IPS DF 4.7 (cell line): Measurements from ENCODE around the gene MADD.
"Not testable (repeated sequence)": the region's sequence is repeated elsewhere in the genome, so short reads cannot be mapped to it uniquely, and the experiment has no call there.

Experiments
- DNase-seq: peaks from one replicate; pipeline ENCODE4 v3.0.0-alpha.2; 2013; ENCODE audit warnings: low spot score; ENCODE audit errors: extremely low read depth

The MADD gene

DNA sequence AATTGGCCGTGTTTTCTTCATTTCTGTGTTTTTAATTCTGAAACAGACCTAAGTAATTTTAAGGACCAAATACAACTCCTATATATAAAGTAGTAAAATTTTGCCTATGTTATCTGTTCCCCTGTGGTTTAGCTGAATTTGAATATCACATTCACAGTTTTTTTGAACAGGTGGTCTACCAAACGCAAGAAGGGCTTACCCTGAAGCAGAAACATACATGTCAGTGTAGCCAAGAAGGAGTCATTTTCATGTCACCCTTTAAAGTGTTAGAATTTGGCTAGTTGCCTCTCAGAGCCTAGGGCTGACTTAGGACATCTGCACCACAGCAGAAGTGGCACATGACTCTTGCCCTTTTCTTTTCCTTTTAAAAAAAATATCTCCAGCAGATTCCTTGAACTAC is 48.2 kb downstream of the MADD start:
- no peak for DNase-seq

DNA sequence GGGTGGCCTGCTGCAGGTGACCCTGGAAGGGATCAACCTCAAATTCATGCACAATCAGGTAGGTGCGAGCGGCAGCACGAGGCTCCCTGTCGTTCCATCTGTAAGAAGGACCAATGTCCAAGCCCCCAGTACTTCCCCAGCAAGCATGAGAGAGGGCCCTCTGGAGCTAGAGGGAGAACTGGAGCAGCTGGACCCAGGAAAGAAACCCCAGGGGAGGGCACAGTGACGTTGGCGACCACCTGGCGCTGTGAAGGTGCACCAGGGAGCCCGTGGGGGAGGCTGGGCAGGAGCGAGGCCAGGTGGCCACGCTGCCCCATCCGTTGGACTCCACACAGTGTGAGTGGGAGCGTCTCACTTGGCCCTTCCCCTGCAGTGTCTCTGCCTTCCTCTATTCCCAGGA is 54.6 kb downstream of the MADD start:
- no peak for DNase-seq

DNA sequence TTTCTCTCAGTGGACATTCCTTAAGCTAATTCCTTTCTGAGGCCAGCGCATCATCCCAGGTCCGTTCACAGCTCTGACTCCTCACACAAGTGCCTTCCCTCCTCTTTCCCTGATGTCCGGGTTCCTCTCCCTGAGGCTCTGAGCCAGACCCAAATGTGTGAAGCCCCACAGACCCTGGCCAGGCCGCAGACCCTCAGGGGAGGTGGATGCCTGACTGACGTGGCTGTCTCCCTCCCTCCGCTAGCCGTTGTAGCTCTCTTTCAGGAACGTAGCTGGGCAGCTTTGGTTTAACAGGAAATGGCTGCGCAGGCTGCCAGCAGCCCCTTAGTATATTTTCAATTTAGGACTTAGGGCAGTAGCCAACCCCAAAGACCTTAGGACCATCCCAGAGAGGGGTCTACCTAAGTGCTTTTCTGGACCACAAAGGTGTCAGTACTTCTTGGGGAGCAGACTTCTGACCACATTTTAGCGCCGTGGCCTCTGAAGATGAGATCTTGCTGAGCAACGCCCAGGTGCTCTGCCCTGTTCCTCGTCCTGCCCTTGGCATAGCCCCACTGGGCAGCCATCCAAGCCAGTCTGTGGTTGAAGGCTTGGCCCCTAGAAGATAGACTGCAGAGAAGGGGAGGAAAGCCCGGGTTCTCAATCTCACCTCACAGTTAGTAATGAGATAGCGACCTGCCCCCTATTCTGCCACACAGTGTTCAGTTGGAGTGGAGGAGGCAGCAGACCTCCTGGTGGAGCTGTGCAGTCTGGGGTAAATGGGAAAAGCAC is 55.5 kb downstream of the MADD start:
- no peak for DNase-seq

DNA sequence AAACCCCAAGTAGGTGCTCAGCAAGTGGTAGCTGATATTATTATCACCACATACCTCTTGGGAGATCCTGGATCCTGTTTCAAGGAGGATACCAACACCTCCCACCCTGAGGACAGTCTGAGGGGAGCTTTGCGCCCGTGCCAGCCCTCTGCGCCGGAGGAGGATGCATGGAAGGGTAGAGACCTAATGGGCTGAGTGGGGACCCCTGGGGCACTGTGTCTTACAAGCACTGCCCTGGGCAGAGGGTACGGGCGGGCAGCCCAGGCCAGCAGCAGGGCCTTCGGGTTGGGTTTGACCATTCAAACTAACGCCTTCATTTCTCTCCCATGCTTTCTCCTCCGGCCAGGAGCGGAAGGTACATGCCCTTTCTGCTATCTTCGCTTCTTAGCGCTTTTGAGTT is 56.3 kb downstream of the MADD start:
- no peak for DNase-seq

DNA sequence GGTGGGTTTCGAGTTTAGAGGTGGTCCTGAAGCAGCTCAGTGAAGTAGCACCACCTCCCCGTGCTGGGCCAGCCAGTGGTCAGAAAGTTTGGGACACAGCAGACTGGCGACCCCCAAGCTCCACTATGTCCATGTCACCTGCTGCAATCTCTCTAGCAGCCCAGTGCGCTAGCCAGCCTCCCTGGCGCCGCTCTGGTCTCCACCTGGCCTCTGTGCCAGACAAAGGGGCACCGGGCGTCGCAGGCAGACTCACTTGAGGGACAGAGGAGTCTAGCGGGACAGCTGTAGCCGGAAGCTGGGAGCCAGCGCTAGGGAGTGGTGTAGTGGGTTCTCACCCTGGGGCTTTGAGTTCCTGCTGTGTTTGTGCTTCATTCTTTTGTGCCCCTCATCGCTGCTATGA is 57.1 kb downstream of the MADD start:
- DNase-seq: no peak

DNA sequence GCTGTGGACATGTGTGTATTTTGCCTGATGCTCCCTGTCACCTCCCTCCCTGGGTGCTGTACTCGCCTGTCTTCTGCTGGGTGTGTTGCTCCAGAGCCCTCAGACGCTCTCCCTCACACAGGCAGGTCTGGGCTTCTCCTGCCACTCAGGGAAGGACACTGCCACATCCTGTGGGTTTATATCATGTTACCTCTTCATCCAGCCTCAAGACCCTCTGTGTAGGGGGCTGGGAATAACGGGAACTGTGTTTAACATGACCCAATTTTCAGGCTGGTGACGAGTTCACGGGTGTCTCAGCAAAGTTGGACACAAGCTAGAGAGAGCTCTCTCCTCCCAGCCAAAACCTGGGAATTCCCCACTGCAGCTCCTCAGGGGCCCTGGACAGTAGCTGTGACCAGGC is 58.0 kb downstream of the MADD start:
- no peak for DNase-seq

DNA sequence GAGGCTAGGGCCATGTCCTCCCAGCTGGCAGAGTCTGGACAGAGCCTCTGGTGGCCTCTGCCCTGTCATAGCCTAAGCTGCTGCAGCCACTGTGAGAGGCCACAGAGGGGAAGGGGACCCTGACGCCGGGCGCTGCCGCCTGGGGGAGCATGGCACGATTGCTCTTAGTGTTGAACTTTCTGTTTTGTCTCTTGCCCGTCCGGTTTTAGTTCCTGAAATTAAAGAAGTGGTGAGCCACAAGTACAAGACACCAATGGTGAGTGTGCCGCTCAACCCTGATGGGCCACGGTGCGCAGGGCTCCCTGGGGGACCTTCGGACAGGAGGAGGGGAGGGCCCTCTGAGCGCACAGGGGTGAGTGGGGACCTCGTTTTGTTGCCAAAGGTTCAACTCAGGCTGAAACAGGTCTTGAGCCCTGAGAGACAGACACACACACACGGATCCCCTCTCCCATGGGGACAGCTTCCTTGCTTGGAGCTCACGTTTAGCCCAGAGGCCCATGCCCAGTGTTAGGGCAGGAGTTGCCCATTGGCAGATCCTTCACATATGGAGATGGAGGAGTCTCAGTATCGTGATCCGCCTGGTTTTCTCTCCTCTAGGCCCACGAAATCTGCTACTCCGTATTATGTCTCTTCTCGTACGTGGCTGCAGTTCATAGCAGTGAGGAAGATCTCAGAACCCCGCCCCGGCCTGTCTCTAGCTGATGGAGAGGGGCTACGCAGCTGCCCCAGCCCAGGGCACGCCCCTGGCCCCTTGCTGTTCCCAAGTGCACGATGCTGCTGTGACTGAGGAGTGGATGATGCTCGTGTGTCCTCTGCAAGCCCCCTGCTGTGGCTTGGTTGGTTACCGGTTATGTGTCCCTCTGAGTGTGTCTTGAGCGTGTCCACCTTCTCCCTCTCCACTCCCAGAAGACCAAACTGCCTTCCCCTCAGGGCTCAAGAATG is 58.8 kb downstream of the MADD start:
- no peak for DNase-seq

DNA sequence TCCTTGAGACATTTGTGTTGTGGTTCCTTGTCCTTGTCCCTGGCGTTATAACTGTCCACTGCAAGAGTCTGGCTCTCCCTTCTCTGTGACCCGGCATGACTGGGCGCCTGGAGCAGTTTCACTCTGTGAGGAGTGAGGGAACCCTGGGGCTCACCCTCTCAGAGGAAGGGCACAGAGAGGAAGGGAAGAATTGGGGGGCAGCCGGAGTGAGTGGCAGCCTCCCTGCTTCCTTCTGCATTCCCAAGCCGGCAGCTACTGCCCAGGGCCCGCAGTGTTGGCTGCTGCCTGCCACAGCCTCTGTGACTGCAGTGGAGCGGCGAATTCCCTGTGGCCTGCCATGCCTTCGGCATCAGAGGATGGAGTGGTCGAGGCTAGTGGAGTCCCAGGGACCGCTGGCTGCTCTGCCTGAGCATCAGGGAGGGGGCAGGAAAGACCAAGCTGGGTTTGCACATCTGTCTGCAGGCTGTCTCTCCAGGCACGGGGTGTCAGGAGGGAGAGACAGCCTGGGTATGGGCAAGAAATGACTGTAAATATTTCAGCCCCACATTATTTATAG is 59.6 kb downstream of the MADD start:
- no peak for DNase-seq

DNA sequence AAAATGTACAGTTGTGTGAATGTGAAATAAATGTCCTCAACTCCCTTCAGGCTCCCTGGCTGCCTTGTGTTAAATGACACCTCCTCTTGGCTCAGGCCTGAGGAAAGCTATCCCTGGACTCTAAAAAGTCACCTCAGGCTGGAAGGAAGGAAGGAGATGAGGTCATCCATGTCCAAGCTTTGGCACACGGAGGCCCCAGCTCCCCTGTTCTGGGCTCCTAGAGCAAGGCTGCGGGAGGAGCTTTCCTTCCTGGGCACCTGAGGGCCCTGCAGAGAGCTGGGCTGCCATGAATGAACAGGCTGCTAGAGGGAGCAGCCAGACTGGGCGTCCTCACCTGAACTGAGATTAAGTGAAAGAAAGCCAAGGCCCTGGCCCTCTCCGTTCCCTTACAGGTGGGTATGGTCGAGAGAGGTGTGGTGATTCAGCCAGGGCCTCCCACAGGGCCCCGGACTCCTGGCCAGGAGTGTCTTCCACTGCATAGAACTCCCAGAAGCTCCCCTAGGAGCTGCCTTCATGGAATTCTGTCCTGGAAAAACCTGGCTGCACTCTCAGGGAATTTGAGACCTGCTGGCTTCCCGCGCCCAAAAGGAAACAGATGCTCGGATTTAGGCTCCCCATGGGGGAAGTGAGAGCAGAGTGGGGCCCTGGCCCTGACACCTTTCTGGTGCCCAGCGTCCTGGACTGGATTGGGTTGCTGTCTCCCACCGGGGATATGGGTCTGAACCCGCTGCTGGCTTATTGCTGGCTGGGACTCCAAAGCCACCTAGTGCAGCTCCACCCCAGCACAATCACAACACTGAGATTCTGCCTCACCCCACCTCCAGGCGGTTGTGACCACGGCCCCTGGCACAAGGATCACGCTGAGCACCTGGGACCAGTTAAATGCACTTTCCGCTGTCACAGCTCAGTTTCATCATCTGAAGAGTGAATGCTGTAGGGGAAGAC is 60.3 kb downstream of the MADD start:
- no peak for DNase-seq

DNA sequence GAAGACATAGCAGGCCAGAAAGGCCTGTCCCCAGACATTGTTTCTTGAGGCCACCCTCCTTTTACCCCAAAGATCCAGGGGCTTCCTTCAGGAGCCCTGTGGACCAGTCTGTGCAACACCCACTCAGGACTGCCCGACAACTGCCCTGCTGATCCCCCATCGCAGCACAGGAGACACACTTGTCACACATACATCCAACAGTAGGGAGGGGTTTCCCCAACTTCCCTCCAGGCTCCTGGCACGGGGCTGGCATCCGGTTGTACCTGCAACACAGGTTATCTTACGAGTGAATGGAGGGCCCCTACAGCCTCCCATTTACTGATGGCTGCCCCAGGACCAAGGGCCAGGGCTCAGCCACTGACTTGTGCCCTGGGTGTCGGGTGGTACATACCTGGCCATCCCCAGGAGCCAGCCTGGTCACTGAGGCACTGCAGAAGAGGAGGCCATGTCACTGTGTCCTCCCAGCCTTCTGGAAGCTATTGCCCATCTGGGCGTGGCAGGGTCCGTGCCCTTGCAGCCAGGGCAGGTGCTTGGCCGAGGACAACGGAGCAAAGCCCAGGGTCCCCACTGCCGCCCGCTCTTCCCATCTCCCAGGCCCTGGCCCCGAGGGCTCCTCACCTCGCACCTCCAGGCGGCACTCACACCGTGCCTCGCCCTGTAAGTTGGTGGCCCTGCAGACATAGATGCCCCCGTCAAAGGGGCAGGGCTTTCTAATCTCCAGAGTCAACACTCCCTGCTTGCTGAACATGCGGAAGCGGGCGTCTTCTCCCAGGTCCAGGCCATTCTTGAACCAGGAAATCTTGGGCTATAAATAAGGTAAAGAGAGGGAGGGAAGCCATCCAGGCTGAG is 61.7 kb downstream of the MADD start:
- no peak for DNase-seq

DNA sequence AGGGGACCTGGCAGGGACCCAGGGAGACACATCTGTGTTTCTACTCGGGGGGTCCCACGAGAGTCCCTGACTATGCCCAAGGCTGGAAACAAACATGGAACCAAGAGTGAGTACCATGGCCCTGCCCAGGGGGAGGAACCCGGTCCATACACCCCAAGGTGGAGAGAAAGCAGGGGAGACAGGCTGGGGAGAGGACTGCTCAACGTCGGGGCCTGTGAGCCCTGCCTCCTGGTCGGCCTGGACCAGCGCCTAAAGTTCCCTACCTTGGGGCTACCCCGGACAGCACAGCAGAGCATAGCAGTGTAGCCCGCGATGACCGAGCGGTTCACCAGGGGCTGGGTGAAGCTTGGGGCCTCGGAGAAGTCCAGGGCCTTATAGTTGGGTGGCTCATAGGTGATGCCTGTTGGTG is 62.4 kb downstream of the MADD start:
- DNase-seq: no peak

DNA sequence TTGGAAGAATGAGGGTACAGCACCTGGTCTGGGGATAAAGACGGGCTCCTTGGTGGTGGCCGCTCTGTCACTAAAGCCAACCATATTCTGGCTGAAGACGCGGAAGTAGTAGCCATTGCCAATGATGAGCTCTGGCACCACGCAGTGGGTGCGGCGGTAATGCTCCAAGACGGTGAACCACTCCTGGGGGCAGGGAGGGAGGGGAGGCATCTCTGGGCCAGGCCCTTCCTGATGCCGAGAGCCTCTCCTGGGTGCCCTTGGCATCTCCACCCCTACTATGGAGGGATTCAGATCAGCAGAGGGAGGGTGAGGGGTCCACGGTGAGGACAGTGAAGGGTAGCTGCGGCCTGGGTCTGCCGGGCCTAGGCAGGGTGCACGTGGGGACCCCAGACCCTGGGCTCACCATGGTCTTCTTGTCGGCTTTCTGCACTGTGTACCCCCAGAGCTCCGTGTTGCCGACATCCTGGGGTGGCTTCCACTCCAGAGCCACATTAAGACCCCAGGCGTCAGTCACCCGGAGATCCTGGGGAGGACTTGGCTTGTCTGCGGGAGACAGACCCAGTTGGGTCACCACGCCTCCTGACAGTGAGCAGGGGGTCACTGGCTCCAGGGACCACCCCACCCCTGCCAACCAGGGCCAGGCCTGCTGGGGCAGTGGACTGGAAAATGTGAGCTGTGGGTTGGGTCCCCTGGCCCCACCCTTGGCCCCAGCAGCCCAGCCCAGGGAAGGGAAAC is 63.0 kb downstream of the MADD start:
- DNase-seq: no peak

DNA sequence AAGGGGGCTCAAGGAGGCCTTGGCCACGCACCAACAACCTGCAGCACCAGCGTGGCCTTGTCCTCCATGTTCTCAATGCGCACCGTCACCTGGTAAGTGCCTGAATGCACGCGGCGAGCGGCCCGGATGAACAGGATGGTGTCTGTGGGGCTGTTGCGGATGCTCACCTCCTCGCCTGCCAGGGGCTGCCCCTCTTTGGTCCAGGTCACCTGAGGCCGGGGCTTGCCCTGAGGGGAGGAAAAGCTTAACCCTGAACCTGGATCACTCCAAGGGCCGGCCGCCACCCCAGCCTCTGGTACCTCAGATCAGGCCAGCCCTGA is 63.6 kb downstream of the MADD start:
- no peak for DNase-seq

DNA sequence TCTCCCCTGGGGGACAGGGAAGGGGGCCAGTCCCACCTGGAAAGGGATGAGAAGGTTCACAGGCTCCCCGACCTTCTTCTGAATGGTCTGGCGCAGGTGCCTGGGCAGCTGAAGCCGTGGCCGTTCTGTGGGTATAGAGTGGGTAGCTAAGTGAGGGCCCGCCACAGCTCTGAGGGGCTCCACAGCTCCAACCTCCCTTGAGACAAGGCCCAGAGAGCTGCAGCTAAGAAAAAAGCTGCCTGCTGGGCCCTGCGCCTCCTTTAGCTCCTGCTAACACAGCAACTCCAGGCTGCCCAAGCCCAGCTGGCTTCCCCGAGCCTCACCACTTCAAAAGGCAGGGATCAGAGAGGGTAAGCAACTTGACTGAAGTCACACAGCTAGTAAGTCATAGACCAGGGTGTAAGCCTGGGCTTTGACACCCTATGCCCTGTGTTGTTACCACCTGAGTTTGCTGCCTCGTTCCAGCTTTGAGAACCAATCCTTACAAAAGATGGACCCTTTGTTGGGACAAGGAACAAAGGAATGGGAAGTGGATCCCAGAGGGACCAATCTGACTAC is 64.0 kb downstream of the MADD start:
- DNase-seq: no peak

DNA sequence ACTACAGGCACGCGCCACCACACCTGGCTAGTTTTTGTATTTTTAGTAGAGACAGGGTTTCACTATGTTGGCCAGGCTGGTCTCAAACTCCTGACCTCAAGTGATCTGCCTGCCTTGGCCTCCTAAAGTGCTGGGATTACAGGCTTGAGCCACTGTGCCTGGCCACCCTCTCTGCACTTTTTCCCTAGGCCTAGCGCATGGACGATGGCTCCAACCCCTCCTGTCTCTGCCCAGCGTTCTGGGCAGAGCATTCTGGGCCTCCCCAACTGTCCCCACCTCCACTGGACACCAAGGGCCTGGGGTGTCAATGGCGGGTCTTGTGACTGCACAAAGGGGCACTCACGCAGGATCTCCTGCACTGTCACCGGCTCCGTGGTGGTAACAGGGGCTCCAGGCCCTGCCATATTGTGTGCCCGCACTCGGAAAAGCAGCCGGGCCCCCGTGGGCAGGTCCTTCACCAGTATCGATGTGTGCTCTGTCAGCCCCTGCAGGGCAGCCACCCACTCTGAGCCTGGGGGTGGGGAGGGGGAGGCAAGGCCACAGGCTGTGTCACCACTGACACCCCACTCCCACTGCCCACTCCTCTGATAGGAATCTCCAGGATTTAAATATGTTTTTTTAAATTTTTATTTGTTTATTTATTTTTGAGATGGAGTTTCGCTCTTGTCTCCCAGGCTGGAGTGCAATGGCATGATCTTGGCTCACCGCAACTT is 64.9 kb downstream of the MADD start:
- DNase-seq: not testable (repeated sequence)

DNA sequence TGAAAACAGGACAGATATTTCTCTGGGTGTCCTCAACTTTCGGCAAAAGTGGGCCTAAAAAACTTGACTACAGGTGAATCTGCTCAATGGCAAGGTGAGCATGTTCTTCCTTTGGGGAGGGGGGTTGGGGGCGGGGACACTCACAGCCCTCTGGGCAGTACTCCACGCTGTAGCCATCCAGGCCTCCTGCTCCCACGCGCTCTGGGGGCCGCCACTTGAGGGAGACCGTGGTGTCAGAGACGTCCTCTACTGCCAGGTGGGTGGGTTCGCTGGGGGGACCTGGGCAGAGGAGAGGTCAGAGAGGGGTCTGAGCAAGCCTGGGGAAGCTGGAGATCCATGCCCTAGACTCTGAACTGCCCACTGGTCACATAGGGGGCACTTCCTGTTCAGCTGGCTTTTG is 65.8 kb downstream of the MADD start:
- DNase-seq: no peak

DNA sequence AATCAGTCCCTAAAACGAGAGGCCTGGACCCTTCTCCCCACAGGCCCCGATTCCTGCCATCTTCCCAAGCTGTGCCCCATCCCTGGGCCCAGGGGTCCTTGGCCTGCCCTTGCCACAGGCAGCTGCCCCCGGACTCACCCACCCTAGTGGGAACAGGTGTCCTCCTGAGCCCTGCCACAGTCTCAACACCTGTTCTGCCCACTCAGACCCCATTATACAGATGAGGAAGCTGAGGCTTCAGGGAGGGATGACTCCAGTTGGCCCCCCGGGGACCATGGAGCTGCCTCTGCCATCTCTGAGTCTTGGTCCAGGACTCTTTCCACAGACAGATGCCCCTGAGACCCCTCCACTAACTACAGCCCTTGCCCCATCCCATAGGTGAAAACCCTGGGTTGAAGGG is 66.7 kb downstream of the MADD start:
- no peak for DNase-seq

DNA sequence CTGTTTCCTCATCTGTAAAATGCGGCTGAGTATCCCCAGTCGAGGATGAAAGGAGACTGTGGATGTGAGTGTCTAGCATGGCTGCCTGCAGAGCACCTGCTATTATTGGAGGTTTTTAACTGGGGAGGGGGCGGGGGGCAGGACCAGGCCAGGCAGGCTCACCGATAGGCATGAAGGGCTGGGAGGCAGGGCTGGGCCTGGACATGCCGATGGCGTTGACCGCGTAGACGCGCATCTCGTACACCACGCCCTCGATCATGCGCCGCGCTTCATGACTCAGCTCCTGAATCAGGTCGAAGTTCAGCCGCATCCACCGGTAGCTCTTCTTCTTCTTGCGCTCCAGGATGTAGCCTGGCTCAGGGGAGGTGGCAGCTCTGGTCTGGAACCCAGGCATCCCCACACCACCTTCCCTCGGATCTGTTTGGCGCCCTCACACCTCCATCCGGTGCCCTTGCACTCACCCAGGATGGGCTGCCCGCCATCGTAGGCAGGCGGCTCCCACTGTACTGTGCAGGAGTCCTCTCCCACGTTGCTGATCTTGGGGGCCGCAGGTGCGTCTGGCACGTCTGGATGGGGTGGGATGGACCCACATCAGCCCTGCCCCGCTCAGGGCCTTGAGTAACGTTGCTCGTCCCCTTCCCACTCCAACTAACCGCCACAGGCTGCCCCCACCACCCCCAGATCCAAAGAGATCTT is 67.4 kb downstream of the MADD start:
- DNase-seq: no peak
